ENCODE measurements around the gene ACOT11.

GRCh38 chr1:54652168-54652567 lies 104.1 kb downstream of the ACOT11 start:
- TF ChIP-seq CTCF (tag by site-specific recombination; IDR thresholded peaks at IDR 0.05) (no peak), ZNF366 (tag by site-specific recombination; conservative IDR thresholded peaks at IDR 0.05) (no peak), ZNF670 (tag by site-specific recombination; IDR thresholded peaks at IDR 0.05; ENCODE audit: low read depth) (no peak), KLF1 (tag by site-specific recombination; IDR thresholded peaks at IDR 0.05) (no peak), MYNN (tag by site-specific recombination; IDR thresholded peaks at IDR 0.05; ENCODE audit: borderline replicate concordance) (no peak), ZNF837 (tag by site-specific recombination; IDR thresholded peaks at IDR 0.05) (no peak), TRIM28 (IDR thresholded peaks at IDR 0.05; ENCODE audit: borderline replicate concordance, low read length) (no peak), GLI4 (tag by site-specific recombination; IDR thresholded peaks at IDR 0.05) (no peak), ZNF473 (tag by site-specific recombination; IDR thresholded peaks at IDR 0.05) (no peak), ZNF148 (tag by site-specific recombination; IDR thresholded peaks at IDR 0.05; ENCODE audit: borderline replicate concordance) (no peak), YY1 (tag by site-specific recombination; IDR thresholded peaks at IDR 0.05) (no peak), ZNF121 (tag by site-specific recombination; IDR thresholded peaks at IDR 0.05) (no peak)
- TF ChIP-seq, protein P1, sequence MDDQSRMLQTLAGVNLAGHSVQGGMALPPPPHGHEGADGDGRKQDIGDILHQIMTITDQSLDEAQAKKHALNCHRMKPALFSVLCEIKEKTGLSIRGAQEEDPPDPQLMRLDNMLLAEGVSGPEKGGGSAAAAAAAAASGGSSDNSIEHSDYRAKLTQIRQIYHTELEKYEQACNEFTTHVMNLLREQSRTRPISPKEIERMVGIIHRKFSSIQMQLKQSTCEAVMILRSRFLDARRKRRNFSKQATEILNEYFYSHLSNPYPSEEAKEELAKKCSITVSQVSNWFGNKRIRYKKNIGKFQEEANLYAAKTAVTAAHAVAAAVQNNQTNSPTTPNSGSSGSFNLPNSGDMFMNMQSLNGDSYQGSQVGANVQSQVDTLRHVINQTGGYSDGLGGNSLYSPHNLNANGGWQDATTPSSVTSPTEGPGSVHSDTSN (CRISPR knock-in tag; IDR thresholded peaks at IDR 0.05) = no peak
